Endothelial cell of umbilical vein (primary cell): ENCODE data around the gene ITSN1. TPM values are rescaled to one million over a fixed set of nuclear protein-coding genes. Genes with fewer than 3 reads are reported as not detected.

Experiments
- BruUV-seq: library from RNA; stranded (reverse); fragments of 400-500 nt; replicated peaks from 2 replicates; lab custom pipeline; 2021; lab: Mats Ljungman, UMichigan
- CTCF ChIA-PET: fragments of 300-600, 350-600 bp; sonication (Branson Sonifier 250); formaldehyde crosslinking; loops from one replicate; lab custom pipeline; 2021; ENCODE audit warnings: antibody characterized with exemption, inconsistent platforms; lab: Charles Lee
- POLR2A ChIA-PET: fragments of 300-600, 350-600 bp; sonication (Branson Sonifier 250); formaldehyde crosslinking; loops from one replicate; lab custom pipeline; 2021; ENCODE audit warnings: antibody characterized with exemption, inconsistent platforms; lab: Charles Lee
- DNase-seq: peaks from one replicate; pipeline ENCODE4 v3.0.0-alpha.2; 2011; ENCODE audit warnings: low read depth, low spot score
- FAIRE-seq: peaks from 2 replicates; lab custom pipeline; 2011; peaks lifted over from hg19 to GRCh38; lab: Jason Lieb, UNC
- H2AFZ ChIP-seq: 2 replicates; pipeline ENCODE4 v1.6.0; 2012; ENCODE audit warnings: low read depth, low read length, control low read depth, inconsistent platforms
- H3K27ac ChIP-seq: 2 replicates; pipeline ENCODE4 v1.5.1; 2011; ENCODE audit warnings: low read depth, mild to moderate bottlenecking, control low read depth, low read length, moderate library complexity; ENCODE audit not compliant: insufficient read depth
- H3K27me3 ChIP-seq, 2 experiments: 2 replicates each; pipeline versions ENCODE4 v1.6.0 to v1.6.1; 2011; ENCODE audit warnings: low read length in 2 of 2, mixed read lengths in 1 of 2; ENCODE audit not compliant: control insufficient read depth in 2 of 2, insufficient read depth in 2 of 2
- H3K36me3 ChIP-seq, 2 experiments: 2 replicates in 1 of 2; 3 replicates in 1 of 2; pipeline ENCODE4 v1.5.1; 2011; ENCODE audit warnings: low read length in 2 of 2, mild to moderate bottlenecking in 1 of 2, moderate library complexity in 1 of 2; ENCODE audit not compliant: control insufficient read depth in 2 of 2, insufficient read depth in 2 of 2; ENCODE audit errors: extremely low read depth in 1 of 2
- H3K4me1 ChIP-seq: 3 replicates; pipeline ENCODE4 v1.5.1; 2011; ENCODE audit warnings: mild to moderate bottlenecking, low read length; ENCODE audit not compliant: control insufficient read depth, insufficient read depth; ENCODE audit errors: extremely low read depth
- H3K4me2 ChIP-seq: 2 replicates; pipeline ENCODE4 v1.6.1; 2011; ENCODE audit warnings: low read length, control low read depth, mixed read lengths; ENCODE audit not compliant: insufficient read depth
- H3K4me3 ChIP-seq, 3 experiments: fragments of 200-600 bp in 1 of 3; sonication (generic), shearing (Covaris generic) in 1 of 3; replicated peaks in 1 of 3; 2 replicates each; pipeline ENCODE4 v1.5.1; 2011 to 2016; ENCODE audit warnings: control low read depth in 3 of 3, low read length in 3 of 3, mild to moderate bottlenecking in 2 of 3, inconsistent platforms in 1 of 3, low read depth in 1 of 3, moderate library complexity in 1 of 3; ENCODE audit not compliant: insufficient read depth in 1 of 3
- H3K79me2 ChIP-seq: 2 replicates; pipeline ENCODE4 v1.6.0; 2012; ENCODE audit warnings: low read length, inconsistent platforms; ENCODE audit not compliant: control insufficient read depth, insufficient read depth
- H3K9ac ChIP-seq: replicated peaks from 2 replicates; pipeline ENCODE3; 2011; ENCODE audit warnings: low read length, control low read depth; ENCODE audit not compliant: insufficient read depth; ENCODE audit errors: extremely low read depth
- H3K9me1 ChIP-seq: replicated peaks from 3 replicates; pipeline ENCODE4 v1.6.0; 2011; ENCODE audit warnings: mild to moderate bottlenecking, low read length; ENCODE audit not compliant: control insufficient read depth, insufficient read depth; ENCODE audit errors: extremely low read depth
- H3K9me3 ChIP-seq: replicated peaks from 2 replicates; pipeline ENCODE4 v1.5.1; 2012; ENCODE audit warnings: low read length, inconsistent platforms; ENCODE audit not compliant: control insufficient read depth, insufficient read depth
- H4K20me1 ChIP-seq: replicated peaks from 2 replicates; pipeline ENCODE3; 2011; ENCODE audit warnings: mild to moderate bottlenecking, low read length; ENCODE audit not compliant: control insufficient read depth, insufficient read depth; ENCODE audit errors: extremely low read depth
- EZH2 ChIP-seq: IDR thresholded peaks from 2 replicates; pipeline ENCODE4 v1.6.1; 2012; ENCODE audit warnings: borderline replicate concordance, low read depth, mild to moderate bottlenecking, moderate library complexity, low read length, inconsistent platforms; ENCODE audit not compliant: severe bottlenecking
- FOS ChIP-seq: IDR thresholded peaks from 2 replicates; pipeline ENCODE4 v1.6.1; 2011; ENCODE audit warnings: mild to moderate bottlenecking, low read length, moderate library complexity, borderline replicate concordance; ENCODE audit not compliant: insufficient read depth
- JUN ChIP-seq: IDR thresholded peaks from 2 replicates; pipeline ENCODE4 v1.6.1; 2011; ENCODE audit warnings: borderline replicate concordance, low read depth; ENCODE audit not compliant: insufficient read length, insufficient read depth
- MAX ChIP-seq: IDR thresholded peaks from 2 replicates; pipeline ENCODE4 v1.6.1; 2011; ENCODE audit not compliant: insufficient read depth, insufficient read length
- MYC ChIP-seq: IDR thresholded peaks from one replicate; pipeline ENCODE4 v1.6.1; 2011; ENCODE audit warnings: mild to moderate bottlenecking, low read depth, low read length
- POLR2A ChIP-seq: IDR thresholded peaks from 2 replicates; pipeline ENCODE4 v1.6.1; 2012; ENCODE audit warnings: low read depth, mild to moderate bottlenecking, control low read depth, low read length
- POLR2AphosphoS5 ChIP-seq: IDR thresholded peaks from 2 replicates; pipeline ENCODE4 v1.6.1; 2012; ENCODE audit warnings: low read depth, mild to moderate bottlenecking, control low read depth, low read length, moderate library complexity; ENCODE audit not compliant: insufficient read depth
- dilution Hi-C: fragments of 300-500 bp; cut with MboI; formaldehyde crosslinking; loops from one replicate; pipeline ENCODE4 v1.15.0; 2019; ENCODE audit warnings: low sequenced_read_pairs; ENCODE audit not compliant: extremely low pct_ligation_motif_present
- intact Hi-C: fragments of 100-400 bp; cut with micrococcal nuclease; formaldehyde crosslinking; loops from one replicate; pipeline ENCODE4 v1.10.0; 2022
- polyA plus RNA-seq, 4 experiments: library from polyadenylated mRNA; depleted of rRNA in 3 of 4; stranded (reverse) in 3 of 4; unstranded in 1 of 4; fragments of >200 nt; gene quantifications; 2 replicates each; pipeline versions ENCODE4 v1.2.1 to v1.2.3, GENCODE V29; 2011 to 2012; ENCODE audit warnings: missing spikeins in 1 of 4
- total RNA-seq: library from RNA; stranded (reverse); gene quantifications from 2 replicates; pipeline ENCODE4 v1.2.3, GENCODE V29; 2021
- TF ChIP-seq, protein P1 (sequence below), 2 donors: IDR thresholded peaks; 1 replicate in 1 of 2; 2 replicates in 1 of 2; pipeline ENCODE4 v1.5.1; 2011; ENCODE audit warnings: low read length in 2 of 2, mild to moderate bottlenecking in 2 of 2, moderate library complexity in 2 of 2, control low read depth in 1 of 2, inconsistent platforms in 1 of 2, low read depth in 1 of 2; ENCODE audit not compliant: insufficient read depth in 1 of 2; ENCODE audit errors: extremely low read depth in 1 of 2

Gene ITSN1
- total and polyA plus RNA-seq, 2 donors (not counting 3 experiments of a cell fraction or from before 2014, with no cell fraction given), result 72.2 to 86.8 TPM

DNA sequence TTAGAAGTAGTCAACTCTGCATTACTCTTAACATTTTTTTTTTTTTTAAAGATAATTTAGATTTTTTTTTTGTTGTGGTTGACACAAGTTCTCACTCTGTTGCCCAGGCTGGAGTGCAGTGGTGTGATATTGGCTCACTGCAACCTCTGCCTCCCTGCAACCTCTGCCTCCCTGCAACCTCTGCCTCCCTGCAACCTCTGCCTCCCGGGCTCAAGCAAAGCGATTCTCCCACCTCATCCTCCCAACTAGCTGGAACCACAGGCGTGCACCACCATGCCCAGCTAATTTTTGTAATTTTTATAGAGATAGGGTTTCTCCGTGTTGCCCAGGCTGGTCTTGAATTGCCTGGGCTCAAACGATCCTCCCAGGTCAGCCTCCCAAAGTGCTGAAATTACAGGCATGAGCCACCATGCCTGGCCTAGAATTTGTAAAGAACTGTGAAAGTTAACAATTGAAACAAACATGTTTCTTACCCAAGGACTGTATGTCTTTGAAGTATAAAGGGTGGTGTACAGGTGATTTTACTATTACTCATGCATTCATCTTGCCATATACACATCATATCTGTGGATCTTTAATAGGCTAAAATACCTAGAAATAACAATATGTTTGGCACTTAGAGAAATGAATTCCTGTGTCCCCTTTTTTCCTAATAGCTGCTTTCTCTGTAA, 158.6 kb downstream of the ITSN1 start:
- Histone ChIP-seq H3K27ac (no peak overlapping the region), H3K4me3 (no peak overlapping the region), H3K4me1 (no peaks in the 10 kb centered on the region), H3K9me1 (no peaks in the 10 kb centered on the region), H3K4me2 (no peak overlapping the region), H3K79me2 (no peaks in the 10 kb centered on the region), H2AFZ (no peak overlapping the region), H3K9ac (no peak overlapping the region), H4K20me1 (no peaks in the 10 kb centered on the region), H3K27me3 (no peaks in the 10 kb centered on the region), H3K36me3 (peaks cover 12 to 14% of the 10 kb centered on the region in 2 experiments), H3K9me3 (no peaks in the 10 kb centered on the region)
- ChIA-PET CTCF (interaction anchor here (1.3 kb wide), 1 partner anchor 10 kb away, joined by 4 read pairs; no protein-coding TSS in a partner anchor), POLR2A (no interaction called here)
- TF ChIP-seq POLR2A (no peak), FOS (no peak), EZH2 (no peak), MYC (no peak), MAX (no peak), JUN (no peak), POLR2AphosphoS5 (no peak)
- TF ChIP-seq, protein P1, sequence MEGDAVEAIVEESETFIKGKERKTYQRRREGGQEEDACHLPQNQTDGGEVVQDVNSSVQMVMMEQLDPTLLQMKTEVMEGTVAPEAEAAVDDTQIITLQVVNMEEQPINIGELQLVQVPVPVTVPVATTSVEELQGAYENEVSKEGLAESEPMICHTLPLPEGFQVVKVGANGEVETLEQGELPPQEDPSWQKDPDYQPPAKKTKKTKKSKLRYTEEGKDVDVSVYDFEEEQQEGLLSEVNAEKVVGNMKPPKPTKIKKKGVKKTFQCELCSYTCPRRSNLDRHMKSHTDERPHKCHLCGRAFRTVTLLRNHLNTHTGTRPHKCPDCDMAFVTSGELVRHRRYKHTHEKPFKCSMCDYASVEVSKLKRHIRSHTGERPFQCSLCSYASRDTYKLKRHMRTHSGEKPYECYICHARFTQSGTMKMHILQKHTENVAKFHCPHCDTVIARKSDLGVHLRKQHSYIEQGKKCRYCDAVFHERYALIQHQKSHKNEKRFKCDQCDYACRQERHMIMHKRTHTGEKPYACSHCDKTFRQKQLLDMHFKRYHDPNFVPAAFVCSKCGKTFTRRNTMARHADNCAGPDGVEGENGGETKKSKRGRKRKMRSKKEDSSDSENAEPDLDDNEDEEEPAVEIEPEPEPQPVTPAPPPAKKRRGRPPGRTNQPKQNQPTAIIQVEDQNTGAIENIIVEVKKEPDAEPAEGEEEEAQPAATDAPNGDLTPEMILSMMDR (IDR thresholded peaks at IDR 0.05; ENCODE audit: extremely low read depth in 1 of 2, insufficient read depth in 1 of 2, low read depth in 1 of 2, low read length in 2 of 2), result no peak
- dilution Hi-C loops, result no loop called here
- BruUV-seq, result no TSS peak
- intact Hi-C loops, result no loop called here
- no peak for FAIRE-seq
- DNase-seq, result no peak
